A673 (cell line): Measurements from ENCODE around the gene DLG2.

Experiments used
- EZH2 ChIP-seq: fragments of 200-600 bp; sonication (generic); IDR thresholded peaks from 2 replicates; pipeline ENCODE4 v1.6.1; 2017; ENCODE audit warnings: borderline replicate concordance, low read depth, mild to moderate bottlenecking, mixed read lengths, antibody characterized with exemption, low read length; ENCODE audit not compliant: poor library complexity, severe bottlenecking
- TF ChIP-seq, protein P1 (sequence below): fragments of 300-800, 200-600 bp; sonication (generic); conservative IDR thresholded peaks from 2 replicates; pipeline ENCODE4 v1.5.1; 2017; ENCODE audit warnings: low read depth, mild to moderate bottlenecking, antibody characterized with exemption, low read length, moderate library complexity, mixed read lengths

DNA sequence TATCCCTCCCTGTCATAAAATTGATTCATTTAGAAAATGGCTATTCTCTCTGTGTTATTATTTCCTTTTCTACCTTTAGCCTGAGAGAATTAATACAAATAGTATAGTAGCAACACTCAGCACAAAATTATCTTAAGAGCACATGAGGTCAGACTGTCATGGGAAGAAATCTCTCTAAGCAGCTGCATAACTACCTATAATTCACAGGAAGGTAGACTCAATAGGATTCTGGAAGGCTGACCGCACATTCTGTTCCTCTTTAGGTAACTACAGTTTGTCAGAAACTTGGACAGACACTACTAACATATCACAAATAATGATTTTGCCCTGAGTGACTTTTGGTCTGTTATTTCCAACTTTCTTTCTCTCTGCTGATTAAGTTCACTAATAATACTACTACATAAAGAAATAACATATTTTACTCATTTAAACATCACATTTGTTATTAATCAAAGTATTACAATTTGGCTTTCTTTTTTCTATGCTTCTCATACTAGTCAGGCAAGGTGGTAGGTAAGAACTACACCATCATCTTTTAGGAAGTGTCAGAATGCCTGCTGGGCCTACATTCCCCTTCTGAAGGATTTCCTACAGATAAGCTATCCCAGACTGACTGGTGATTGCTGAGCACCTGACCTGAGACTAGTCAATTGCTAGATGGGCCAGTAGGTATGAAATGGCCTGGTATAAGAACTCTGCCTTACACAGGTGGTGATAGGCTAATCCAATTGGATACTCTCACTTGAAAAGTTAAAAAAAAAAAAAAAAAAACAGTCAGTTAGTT, 325.1 kb downstream of the DLG2 start:
- TF ChIP-seq, protein P1, sequence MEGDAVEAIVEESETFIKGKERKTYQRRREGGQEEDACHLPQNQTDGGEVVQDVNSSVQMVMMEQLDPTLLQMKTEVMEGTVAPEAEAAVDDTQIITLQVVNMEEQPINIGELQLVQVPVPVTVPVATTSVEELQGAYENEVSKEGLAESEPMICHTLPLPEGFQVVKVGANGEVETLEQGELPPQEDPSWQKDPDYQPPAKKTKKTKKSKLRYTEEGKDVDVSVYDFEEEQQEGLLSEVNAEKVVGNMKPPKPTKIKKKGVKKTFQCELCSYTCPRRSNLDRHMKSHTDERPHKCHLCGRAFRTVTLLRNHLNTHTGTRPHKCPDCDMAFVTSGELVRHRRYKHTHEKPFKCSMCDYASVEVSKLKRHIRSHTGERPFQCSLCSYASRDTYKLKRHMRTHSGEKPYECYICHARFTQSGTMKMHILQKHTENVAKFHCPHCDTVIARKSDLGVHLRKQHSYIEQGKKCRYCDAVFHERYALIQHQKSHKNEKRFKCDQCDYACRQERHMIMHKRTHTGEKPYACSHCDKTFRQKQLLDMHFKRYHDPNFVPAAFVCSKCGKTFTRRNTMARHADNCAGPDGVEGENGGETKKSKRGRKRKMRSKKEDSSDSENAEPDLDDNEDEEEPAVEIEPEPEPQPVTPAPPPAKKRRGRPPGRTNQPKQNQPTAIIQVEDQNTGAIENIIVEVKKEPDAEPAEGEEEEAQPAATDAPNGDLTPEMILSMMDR: no peak
- no peak for TF ChIP-seq EZH2
